SK-N-SH treated with all-trans-retinoic acid at 6 μM for 48 hours (cell line): ENCODE measurements around the gene ATCAY.

Source experiments
- ZFP3 ChIP-seq: fragments of 250-450 bp; sonication (Bioruptor Pico); IDR thresholded peaks from 2 replicates; pipeline ENCODE4 v1.5.0; 2020; ENCODE audit warnings: mild to moderate bottlenecking, moderate library complexity
- TF ChIP-seq, protein P1 (sequence below): fragments of 250-450 bp; sonication (Bioruptor Pico); IDR thresholded peaks from 2 replicates; pipeline ENCODE4 v1.8.0; 2020; ENCODE audit warnings: mild to moderate bottlenecking, moderate library complexity, borderline replicate concordance

DNA sequence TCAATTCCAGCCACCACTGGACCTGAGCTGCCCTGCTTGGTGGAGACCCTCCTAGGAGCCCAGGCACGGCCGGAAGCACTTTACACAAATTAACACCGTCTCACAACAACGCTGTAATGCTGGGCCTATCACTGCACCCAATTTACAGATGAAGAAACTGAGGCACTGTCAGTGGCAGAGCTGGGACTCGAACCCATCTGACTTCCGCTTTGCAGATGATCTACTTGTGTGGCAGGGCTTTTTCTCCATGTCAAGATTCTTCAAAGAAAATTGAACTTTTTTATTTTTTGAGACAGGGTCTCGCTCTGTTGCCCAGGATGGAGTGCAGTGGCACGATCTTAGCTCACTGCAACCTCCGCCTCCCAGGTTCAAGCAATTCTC lies 45.4 kb upstream of the ATCAY start:
- no peak for TF ChIP-seq ZFP3 (CRISPR knock-in tag)
- TF ChIP-seq, protein P1, sequence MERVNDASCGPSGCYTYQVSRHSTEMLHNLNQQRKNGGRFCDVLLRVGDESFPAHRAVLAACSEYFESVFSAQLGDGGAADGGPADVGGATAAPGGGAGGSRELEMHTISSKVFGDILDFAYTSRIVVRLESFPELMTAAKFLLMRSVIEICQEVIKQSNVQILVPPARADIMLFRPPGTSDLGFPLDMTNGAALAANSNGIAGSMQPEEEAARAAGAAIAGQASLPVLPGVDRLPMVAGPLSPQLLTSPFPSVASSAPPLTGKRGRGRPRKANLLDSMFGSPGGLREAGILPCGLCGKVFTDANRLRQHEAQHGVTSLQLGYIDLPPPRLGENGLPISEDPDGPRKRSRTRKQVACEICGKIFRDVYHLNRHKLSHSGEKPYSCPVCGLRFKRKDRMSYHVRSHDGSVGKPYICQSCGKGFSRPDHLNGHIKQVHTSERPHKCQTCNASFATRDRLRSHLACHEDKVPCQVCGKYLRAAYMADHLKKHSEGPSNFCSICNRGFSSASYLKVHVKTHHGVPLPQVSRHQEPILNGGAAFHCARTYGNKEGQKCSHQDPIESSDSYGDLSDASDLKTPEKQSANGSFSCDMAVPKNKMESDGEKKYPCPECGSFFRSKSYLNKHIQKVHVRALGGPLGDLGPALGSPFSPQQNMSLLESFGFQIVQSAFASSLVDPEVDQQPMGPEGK = no peak
